Psoas muscle (tissue), 8 donors: ENCODE data around the gene AK9. TPM values are rescaled to one million over a fixed set of nuclear protein-coding genes. Genes with fewer than 3 reads are reported as not detected.

Source experiments
- ATAC-seq, 4 donors: fragments of 200-7000 bp; cut with Tn5 transposase; one replicate each; pipeline ENCODE4 v1.9.1; 2020; ENCODE audit warnings: moderate library complexity in 3 of 4, mild to moderate bottlenecking in 2 of 4
- DNase-seq, 2 donors: peaks; one replicate each; pipeline ENCODE4 v3.0.0-alpha.2; 2020
- H3K27ac ChIP-seq: fragments of 200-600 bp; one replicate; pipeline ENCODE4 v1.8.0; 2022
- H3K27me3 ChIP-seq, 3 donors: fragments of 200-600 bp in 1 of 3; one replicate each; pipeline versions ENCODE4 v1.6.1 to v1.8.0; 2013 to 2022; ENCODE audit warnings: low read length in 2 of 3, mild to moderate bottlenecking in 2 of 3, moderate library complexity in 1 of 3; ENCODE audit not compliant: insufficient read depth in 3 of 3
- H3K36me3 ChIP-seq, 2 donors: fragments of 200-600 bp in 1 of 2; one replicate each; pipeline versions ENCODE4 v1.6.1 to v1.8.0; 2013 to 2022; ENCODE audit warnings: low read depth in 1 of 2, mild to moderate bottlenecking in 1 of 2, moderate library complexity in 1 of 2; ENCODE audit not compliant: insufficient read depth in 1 of 2
- H3K4me1 ChIP-seq: fragments of 200-600 bp; one replicate; pipeline ENCODE4 v1.8.0; 2022
- H3K4me3 ChIP-seq: fragments of 200-600 bp; one replicate; pipeline ENCODE4 v1.8.0; 2022; ENCODE audit warnings: mild to moderate bottlenecking
- H3K9me3 ChIP-seq: fragments of 200-600 bp; one replicate; pipeline ENCODE4 v1.8.0; 2022
- WGBS, 3 donors: extraction: QIAGEN DNeasy Blood & Tissue Kit; methylation state at CpG; one replicate each; pipeline versions ENCODE4 v1.1.6 to v1.1.7; 2013; 5-methylcytosine and 5-hydroxymethylcytosine counted together
- intact Hi-C, 2 donors: fragments of 100-400 bp; cut with DNase I; formaldehyde crosslinking; loops; one replicate each; pipeline versions ENCODE4 v1.11.0 to v1.14.2; 2022
- polyA plus RNA-seq, 3 donors: library from polyadenylated mRNA; stranded (reverse); fragments of 200-250 nt; gene quantifications; one replicate each; pipeline ENCODE4 v1.2.3, GENCODE V29; 2013
- total RNA-seq, 4 donors: library from RNA; stranded (reverse); fragmentation: NEBNext Ultra II Directional in 2 of 4; extraction: Animal tissue kit (Norgen Biotek cat#: 25700) in 2 of 4; gene quantifications; one replicate each; pipeline versions ENCODE4 v1.2.1 to v1.2.4, GENCODE V29; 2021 to 2023
- TF ChIP-seq, protein P1 (sequence below): fragments of 200-600 bp; IDR thresholded peaks from one replicate; pipeline ENCODE4 v1.8.0; 2022; ENCODE audit warnings: antibody characterized with exemption
- donor health status: healthy with polysubstance abuse.
- donor health status: DM: no; HTN: no; CAD: no; lungs with moderate emphysema.
- donor health status: Bipolar disorder and iron deficiency.
- donor health status: healthy.
- donor health status: DM: yes; HTN: yes; CAD: no.
- donor health status: DM: no; HTN: no; CAD: no.
- donor health status: DM: no; HTN: no; CAD: no.
- donor health status: DM: yes; HTN: yes; CAD: no.

The AK9 gene
- total and polyA plus RNA-seq, 7 donors, result 2.0 to 7.4 (median 5.3) TPM

DNA sequence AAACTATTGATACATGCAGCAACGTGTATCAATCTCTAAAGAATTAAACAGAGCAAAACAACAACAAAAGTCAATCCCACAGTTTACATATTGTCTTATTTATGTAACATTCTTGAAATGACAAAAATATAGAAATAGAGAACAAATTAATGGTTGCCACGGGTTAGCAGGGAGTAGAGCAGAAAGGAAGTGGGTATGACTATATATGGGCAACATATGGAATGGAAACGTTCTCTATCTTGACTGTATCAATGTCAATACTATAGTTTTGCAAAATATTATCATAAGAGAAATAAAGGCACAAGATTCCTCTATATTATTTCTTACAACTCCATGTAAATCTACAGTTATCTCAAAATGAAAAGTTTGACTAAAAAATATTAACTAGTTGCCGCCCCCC, 12.8 kb downstream of the AK9 start:
- H3K27me3 ChIP-seq, result no peaks in the 10 kb centered on the region
- TF ChIP-seq, protein P1, sequence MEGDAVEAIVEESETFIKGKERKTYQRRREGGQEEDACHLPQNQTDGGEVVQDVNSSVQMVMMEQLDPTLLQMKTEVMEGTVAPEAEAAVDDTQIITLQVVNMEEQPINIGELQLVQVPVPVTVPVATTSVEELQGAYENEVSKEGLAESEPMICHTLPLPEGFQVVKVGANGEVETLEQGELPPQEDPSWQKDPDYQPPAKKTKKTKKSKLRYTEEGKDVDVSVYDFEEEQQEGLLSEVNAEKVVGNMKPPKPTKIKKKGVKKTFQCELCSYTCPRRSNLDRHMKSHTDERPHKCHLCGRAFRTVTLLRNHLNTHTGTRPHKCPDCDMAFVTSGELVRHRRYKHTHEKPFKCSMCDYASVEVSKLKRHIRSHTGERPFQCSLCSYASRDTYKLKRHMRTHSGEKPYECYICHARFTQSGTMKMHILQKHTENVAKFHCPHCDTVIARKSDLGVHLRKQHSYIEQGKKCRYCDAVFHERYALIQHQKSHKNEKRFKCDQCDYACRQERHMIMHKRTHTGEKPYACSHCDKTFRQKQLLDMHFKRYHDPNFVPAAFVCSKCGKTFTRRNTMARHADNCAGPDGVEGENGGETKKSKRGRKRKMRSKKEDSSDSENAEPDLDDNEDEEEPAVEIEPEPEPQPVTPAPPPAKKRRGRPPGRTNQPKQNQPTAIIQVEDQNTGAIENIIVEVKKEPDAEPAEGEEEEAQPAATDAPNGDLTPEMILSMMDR, result no peak
- intact Hi-C loops, result no loop called here

DNA sequence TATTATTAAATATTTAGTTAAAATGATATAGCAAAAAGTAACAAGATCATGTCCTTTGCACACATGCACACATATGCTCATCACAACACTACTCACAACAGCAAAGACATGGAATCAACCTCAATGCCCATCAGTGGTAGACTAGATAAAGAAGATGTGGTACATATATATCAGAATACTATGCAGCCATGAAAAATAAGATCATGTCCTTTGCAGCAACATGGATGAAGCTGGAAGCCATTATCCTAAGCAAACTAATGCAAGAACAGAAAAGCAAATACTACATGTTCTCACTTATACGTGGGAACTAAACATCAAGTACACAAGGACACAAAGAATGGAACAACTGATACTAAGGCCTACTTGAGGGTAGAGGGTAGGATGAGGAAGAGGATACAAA, 14.3 kb downstream of the AK9 start:
- intact Hi-C loops, result no loop called here
- no peaks in the 10 kb centered on the region for H3K4me1 ChIP-seq
- H3K27ac ChIP-seq, result no peak overlapping the region
- DNase-seq, result no peak
- peaks cover 0 to 21% of the 10 kb centered on the region in 2 donors for H3K36me3 ChIP-seq
- ATAC-seq, result no peak
- no peak overlapping the region for H3K4me3 ChIP-seq
- H3K9me3 ChIP-seq, result no peaks in the 10 kb centered on the region
- WGBS, 3 donors, result 97 to 98% (median 97%) methylated on average over 1 of the region's 1 CpG
- TF ChIP-seq, protein P1, result no peak
- no peaks in the 10 kb centered on the region for H3K27me3 ChIP-seq

More for the DNA sequence above, 12.8 kb downstream of the AK9 start:
- peaks cover 0 to 17% of the 10 kb centered on the region in 2 donors for H3K36me3 ChIP-seq
- no peaks in the 10 kb centered on the region for H3K9me3 ChIP-seq
- no peak for ATAC-seq
- H3K4me1 ChIP-seq, result no peaks in the 10 kb centered on the region
- no peak overlapping the region for H3K27ac ChIP-seq
- no peak for DNase-seq
- 75 to 81% (median 79%) methylated on average over 4 of the region's 4 CpGs for WGBS, 3 donors
- no peak overlapping the region for H3K4me3 ChIP-seq

DNA sequence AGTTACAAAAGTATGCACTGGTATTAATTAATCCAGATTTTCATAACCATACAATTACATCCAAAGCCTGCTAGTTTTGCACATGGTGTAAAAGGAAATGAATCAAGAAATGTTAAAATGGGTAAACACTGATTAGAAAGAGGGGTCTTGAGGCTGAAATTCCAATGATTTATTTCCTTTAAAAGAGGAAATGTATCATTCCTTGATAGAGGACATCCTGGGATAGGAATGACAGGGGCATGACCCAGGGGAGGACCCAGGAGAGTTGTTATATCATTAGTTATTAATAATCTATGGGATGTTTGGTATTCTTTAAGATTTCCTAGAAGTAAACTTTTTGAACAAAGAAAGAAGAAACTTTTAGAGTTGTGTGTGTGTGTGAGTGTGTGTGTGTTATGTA, 18.2 kb downstream of the AK9 start:
- Histone ChIP-seq H3K27me3 (no peaks in the 10 kb centered on the region), H3K36me3 (peaks cover 0 to 30% of the 10 kb centered on the region in 2 donors), H3K4me1 (no peaks in the 10 kb centered on the region), H3K4me3 (no peak overlapping the region), H3K9me3 (no peaks in the 10 kb centered on the region), H3K27ac (no peak overlapping the region)
- DNase-seq, result no peak
- TF ChIP-seq, protein P1, result no peak
- intact Hi-C loops, result no loop called here
- ATAC-seq, result no peak

DNA sequence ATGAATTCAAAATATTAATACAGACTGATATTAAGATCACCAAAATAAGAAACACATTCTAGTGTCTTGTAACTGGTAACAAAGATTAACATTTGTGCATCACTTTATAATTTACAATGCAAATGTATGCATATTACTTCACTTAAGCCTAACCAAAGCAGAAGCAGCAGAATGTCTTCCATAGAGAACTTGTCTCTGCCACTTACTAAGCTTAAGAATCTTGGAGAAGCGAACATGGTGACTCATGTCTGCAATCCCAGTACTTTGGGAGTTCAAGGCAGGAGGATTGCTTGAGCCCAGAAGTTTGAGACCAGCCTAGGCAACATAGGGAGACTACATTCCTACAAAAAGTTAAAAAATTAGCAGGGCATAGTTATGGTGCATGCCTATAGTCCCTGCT, 18.8 kb downstream of the AK9 start:
- H3K9me3 ChIP-seq, result no peaks in the 10 kb centered on the region
- H3K36me3 ChIP-seq, result peaks cover 0 to 30% of the 10 kb centered on the region in 2 donors
- H3K27me3 ChIP-seq, result no peaks in the 10 kb centered on the region
- DNase-seq (no peak), ATAC-seq (no peak)
- TF ChIP-seq, protein P1, result no peak
- intact Hi-C loops, result no loop called here
- H3K4me1 ChIP-seq, result no peaks in the 10 kb centered on the region
- no peak overlapping the region for H3K4me3 ChIP-seq
- H3K27ac ChIP-seq, result no peak overlapping the region
- 93 to 94% (median 94%) methylated on average over 1 of the region's 1 CpG for WGBS, 3 donors

DNA sequence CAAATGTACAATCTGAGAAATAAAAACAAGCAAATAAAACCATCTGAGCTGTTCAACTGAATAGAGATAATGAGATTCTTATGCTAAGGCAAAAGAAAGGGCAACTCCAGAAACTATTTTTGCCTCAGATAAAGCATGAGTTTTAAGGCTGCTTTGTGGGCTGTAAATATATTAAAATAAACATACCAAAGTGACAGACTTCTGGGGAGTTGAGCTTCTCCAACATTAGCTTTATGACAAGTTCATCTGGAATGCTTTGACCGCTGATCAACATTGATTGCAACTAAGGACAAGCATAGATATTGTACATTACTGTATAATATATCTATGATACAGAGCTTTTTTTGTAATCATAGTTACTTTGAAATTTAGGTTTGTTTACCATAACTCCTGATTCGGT, 19.3 kb downstream of the AK9 start:
- Histone ChIP-seq H3K36me3 (peaks cover 0 to 30% of the 10 kb centered on the region in 2 donors), H3K27ac (no peak overlapping the region), H3K4me3 (no peak overlapping the region), H3K4me1 (no peaks in the 10 kb centered on the region), H3K9me3 (no peaks in the 10 kb centered on the region), H3K27me3 (no peaks in the 10 kb centered on the region)
- intact Hi-C loops, result no loop called here
- ATAC-seq, result no peak
- 85 to 91% (median 86%) methylated on average over 2 of the region's 2 CpGs for WGBS, 3 donors
- TF ChIP-seq, protein P1, result no peak
- no peak for DNase-seq
